WTC11 (cell line): Measurements from ENCODE around the gene DYNLRB1. TPM values are rescaled to one million over a fixed set of nuclear protein-coding genes. Genes with fewer than 3 reads are reported as not detected.

Experiments used
- ATAC-seq: fragments of 200-7000 bp; cut with Tn5 transposase; 2 replicates; pipeline ENCODE4 v1.10.0; 2021; ENCODE audit warnings: mild to moderate bottlenecking, moderate library complexity
- CTCF ChIA-PET: fragments of 300-600 bp; sonication (Branson Sonifier 250); formaldehyde crosslinking; loops from one replicate; lab custom pipeline; 2021; ENCODE audit warnings: antibody characterized with exemption; lab: Charles Lee
- POLR2A ChIA-PET: fragments of 350-600 bp; sonication (Branson Sonifier 250); formaldehyde crosslinking; loops from one replicate; lab custom pipeline; 2021; ENCODE audit warnings: antibody characterized with exemption; lab: Charles Lee
- DNase-seq: peaks from one replicate; pipeline ENCODE4 v3.0.0; 2021; ENCODE audit warnings: low spot score
- H3K27ac Mint-ChIP-seq: 2 replicates; pipeline ENCODE4 v1.8.0; 2021; ENCODE audit warnings: mixed read lengths
- H3K27me3 Mint-ChIP-seq: 2 replicates; pipeline ENCODE4 v1.8.0; 2021; ENCODE audit warnings: low read depth, mild to moderate bottlenecking, moderate library complexity, mixed read lengths
- H3K36me3 Mint-ChIP-seq: 2 replicates; pipeline ENCODE4 v1.8.0; 2021; ENCODE audit warnings: mixed read lengths
- H3K4me1 Mint-ChIP-seq: 2 replicates; pipeline ENCODE4 v1.8.0; 2022; ENCODE audit warnings: mixed read lengths
- H3K4me3 Mint-ChIP-seq: 2 replicates; pipeline ENCODE4 v1.8.0; 2021; ENCODE audit warnings: mild to moderate bottlenecking, moderate library complexity, mixed read lengths
- H3K9me3 Mint-ChIP-seq: 2 replicates; pipeline ENCODE4 v1.8.0; 2021; ENCODE audit warnings: mixed read lengths
- ATF1 ChIP-seq: sonication (generic); formaldehyde crosslinking; IDR thresholded peaks from 2 replicates; pipeline ENCODE4 v1.8.1; 2023; ENCODE audit warnings: mild to moderate bottlenecking, moderate library complexity, missing genetic modification reagents
- FOXK1 ChIP-seq: sonication (generic); formaldehyde crosslinking; IDR thresholded peaks from 2 replicates; pipeline ENCODE4 v1.8.0; 2022; ENCODE audit warnings: mild to moderate bottlenecking, moderate library complexity, missing genetic modification reagents
- GABPB1 ChIP-seq: sonication (generic); formaldehyde crosslinking; IDR thresholded peaks from 2 replicates; pipeline ENCODE4 v1.8.1; 2023; ENCODE audit warnings: mild to moderate bottlenecking, missing genetic modification reagents
- IRF2 ChIP-seq: sonication (generic); formaldehyde crosslinking; IDR thresholded peaks from 2 replicates; pipeline ENCODE4 v1.8.0; 2022; ENCODE audit warnings: low read depth, missing genetic modification reagents, borderline replicate concordance
- JAZF1 ChIP-seq: fragments of 250-450 bp; sonication (Bioruptor Pico); IDR thresholded peaks from 2 replicates; pipeline ENCODE4 v1.9.0; 2021; ENCODE audit warnings: moderate library complexity, mild to moderate bottlenecking, inconsistent platforms
- NFE2L1 ChIP-seq: sonication (generic); formaldehyde crosslinking; IDR thresholded peaks from 2 replicates; pipeline ENCODE4 v1.8.1; 2023; ENCODE audit warnings: missing genetic modification reagents
- RELA ChIP-seq: sonication (generic); formaldehyde crosslinking; IDR thresholded peaks from 2 replicates; pipeline ENCODE4 v1.8.1; 2022; ENCODE audit warnings: missing genetic modification reagents, mild to moderate bottlenecking, borderline replicate concordance
- SP1 ChIP-seq: sonication (generic); formaldehyde crosslinking; conservative IDR thresholded peaks from 2 replicates; pipeline ENCODE4 v1.8.1; 2022; ENCODE audit warnings: missing genetic modification reagents
- ZNF232 ChIP-seq: sonication (generic); formaldehyde crosslinking; IDR thresholded peaks from 2 replicates; pipeline ENCODE4 v1.8.0; 2022; ENCODE audit warnings: mild to moderate bottlenecking, missing genetic modification reagents
- ZNF263 ChIP-seq: sonication (generic); formaldehyde crosslinking; IDR thresholded peaks from 2 replicates; pipeline ENCODE4 v1.8.1; 2022; ENCODE audit warnings: low read depth, mild to moderate bottlenecking, moderate library complexity, missing genetic modification reagents
- total RNA-seq: library from RNA; stranded (reverse); gene quantifications from 3 replicates; pipeline ENCODE4 v1.2.3, GENCODE V29; 2021
- TF ChIP-seq, protein P1 (sequence below): fragments of 250-450 bp; sonication (Bioruptor Pico); IDR thresholded peaks from 2 replicates; pipeline ENCODE4 v1.8.0; 2021; ENCODE audit warnings: mild to moderate bottlenecking
- TF ChIP-seq, protein P2 (sequence below): sonication (generic); formaldehyde crosslinking; IDR thresholded peaks from 2 replicates; pipeline ENCODE4 v1.8.1; 2023; ENCODE audit warnings: mild to moderate bottlenecking, moderate library complexity, missing genetic modification reagents
- TF ChIP-seq, protein P3 (sequence below): sonication (generic); formaldehyde crosslinking; IDR thresholded peaks from 2 replicates; pipeline ENCODE4 v1.8.0; 2023; ENCODE audit warnings: mild to moderate bottlenecking, missing genetic modification reagents
- TF ChIP-seq, protein P4 (sequence below): sonication (generic); formaldehyde crosslinking; IDR thresholded peaks from 2 replicates; pipeline ENCODE4 v1.8.0; 2022; ENCODE audit warnings: mild to moderate bottlenecking, missing genetic modification reagents
- TF ChIP-seq, protein P5 (sequence below): sonication (generic); formaldehyde crosslinking; IDR thresholded peaks from 2 replicates; pipeline ENCODE4 v1.8.0; 2022; ENCODE audit warnings: mild to moderate bottlenecking, missing genetic modification reagents
- TF ChIP-seq, protein P6 (sequence below): fragments of 250-450 bp; sonication (Bioruptor Pico); IDR thresholded peaks from 2 replicates; pipeline ENCODE4 v1.9.0; 2021; ENCODE audit warnings: mild to moderate bottlenecking
- TF ChIP-seq, protein P7 (sequence below): sonication (generic); formaldehyde crosslinking; conservative IDR thresholded peaks from 2 replicates; pipeline ENCODE4 v1.8.1; 2022; ENCODE audit warnings: mild to moderate bottlenecking, missing genetic modification reagents
- TF ChIP-seq, protein P8 (sequence below): sonication (generic); formaldehyde crosslinking; IDR thresholded peaks from 2 replicates; pipeline ENCODE4 v1.8.0; 2022; ENCODE audit warnings: mild to moderate bottlenecking, missing genetic modification reagents
- TF ChIP-seq, protein P9 (sequence below): sonication (generic); formaldehyde crosslinking; IDR thresholded peaks from 2 replicates; pipeline ENCODE4 v1.8.1; 2023; ENCODE audit warnings: mild to moderate bottlenecking, missing genetic modification reagents, borderline replicate concordance

Gene DYNLRB1
- total RNA-seq, 1 experiment from 2014 or later, result 99.3 TPM

DNA sequence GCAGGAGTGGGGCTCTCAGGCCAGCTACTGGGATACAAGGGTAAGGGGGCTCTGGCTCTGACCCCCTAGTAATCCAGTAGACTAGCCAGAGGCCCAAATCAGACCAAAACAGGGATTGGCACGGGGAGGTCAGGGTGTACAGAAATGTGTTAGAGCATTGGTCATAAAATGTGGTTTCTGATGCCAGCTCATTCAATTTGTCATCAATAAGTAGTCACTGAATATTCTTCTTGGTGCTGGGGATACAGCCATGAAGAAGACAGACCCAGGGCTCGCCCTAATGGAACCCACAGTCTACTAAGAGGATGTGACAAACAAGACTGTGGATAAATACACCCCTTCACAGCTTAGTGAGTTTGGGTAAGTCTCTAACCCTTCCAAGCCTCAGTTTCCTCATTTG is 53.4 kb downstream of the DYNLRB1 start:
- TF ChIP-seq IRF2 (CRISPR knock-in tag), result no peak
- TF ChIP-seq, protein P1, sequence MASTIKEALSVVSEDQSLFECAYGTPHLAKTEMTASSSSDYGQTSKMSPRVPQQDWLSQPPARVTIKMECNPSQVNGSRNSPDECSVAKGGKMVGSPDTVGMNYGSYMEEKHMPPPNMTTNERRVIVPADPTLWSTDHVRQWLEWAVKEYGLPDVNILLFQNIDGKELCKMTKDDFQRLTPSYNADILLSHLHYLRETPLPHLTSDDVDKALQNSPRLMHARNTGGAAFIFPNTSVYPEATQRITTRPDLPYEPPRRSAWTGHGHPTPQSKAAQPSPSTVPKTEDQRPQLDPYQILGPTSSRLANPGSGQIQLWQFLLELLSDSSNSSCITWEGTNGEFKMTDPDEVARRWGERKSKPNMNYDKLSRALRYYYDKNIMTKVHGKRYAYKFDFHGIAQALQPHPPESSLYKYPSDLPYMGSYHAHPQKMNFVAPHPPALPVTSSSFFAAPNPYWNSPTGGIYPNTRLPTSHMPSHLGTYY (CRISPR knock-in tag), result no peak
- no peak for TF ChIP-seq JAZF1 (CRISPR knock-in tag)
- TF ChIP-seq, protein P2, sequence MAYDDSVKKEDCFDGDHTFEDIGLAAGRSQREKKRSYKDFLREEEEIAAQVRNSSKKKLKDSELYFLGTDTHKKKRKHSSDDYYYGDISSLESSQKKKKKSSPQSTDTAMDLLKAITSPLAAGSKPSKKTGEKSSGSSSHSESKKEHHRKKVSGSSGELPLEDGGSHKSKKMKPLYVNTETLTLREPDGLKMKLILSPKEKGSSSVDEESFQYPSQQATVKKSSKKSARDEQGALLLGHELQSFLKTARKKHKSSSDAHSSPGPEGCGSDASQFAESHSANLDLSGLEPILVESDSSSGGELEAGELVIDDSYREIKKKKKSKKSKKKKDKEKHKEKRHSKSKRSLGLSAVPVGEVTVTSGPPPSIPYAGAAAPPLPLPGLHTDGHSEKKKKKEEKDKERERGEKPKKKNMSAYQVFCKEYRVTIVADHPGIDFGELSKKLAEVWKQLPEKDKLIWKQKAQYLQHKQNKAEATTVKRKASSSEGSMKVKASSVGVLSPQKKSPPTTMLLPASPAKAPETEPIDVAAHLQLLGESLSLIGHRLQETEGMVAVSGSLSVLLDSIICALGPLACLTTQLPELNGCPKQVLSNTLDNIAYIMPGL (CRISPR knock-in tag), result no peak
- TF ChIP-seq, protein P3, sequence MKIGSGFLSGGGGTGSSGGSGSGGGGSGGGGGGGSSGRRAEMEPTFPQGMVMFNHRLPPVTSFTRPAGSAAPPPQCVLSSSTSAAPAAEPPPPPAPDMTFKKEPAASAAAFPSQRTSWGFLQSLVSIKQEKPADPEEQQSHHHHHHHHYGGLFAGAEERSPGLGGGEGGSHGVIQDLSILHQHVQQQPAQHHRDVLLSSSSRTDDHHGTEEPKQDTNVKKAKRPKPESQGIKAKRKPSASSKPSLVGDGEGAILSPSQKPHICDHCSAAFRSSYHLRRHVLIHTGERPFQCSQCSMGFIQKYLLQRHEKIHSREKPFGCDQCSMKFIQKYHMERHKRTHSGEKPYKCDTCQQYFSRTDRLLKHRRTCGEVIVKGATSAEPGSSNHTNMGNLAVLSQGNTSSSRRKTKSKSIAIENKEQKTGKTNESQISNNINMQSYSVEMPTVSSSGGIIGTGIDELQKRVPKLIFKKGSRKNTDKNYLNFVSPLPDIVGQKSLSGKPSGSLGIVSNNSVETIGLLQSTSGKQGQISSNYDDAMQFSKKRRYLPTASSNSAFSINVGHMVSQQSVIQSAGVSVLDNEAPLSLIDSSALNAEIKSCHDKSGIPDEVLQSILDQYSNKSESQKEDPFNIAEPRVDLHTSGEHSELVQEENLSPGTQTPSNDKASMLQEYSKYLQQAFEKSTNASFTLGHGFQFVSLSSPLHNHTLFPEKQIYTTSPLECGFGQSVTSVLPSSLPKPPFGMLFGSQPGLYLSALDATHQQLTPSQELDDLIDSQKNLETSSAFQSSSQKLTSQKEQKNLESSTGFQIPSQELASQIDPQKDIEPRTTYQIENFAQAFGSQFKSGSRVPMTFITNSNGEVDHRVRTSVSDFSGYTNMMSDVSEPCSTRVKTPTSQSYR, result no peak
- no peak for TF ChIP-seq ATF1 (CRISPR knock-in tag)
- TF ChIP-seq, protein P4, sequence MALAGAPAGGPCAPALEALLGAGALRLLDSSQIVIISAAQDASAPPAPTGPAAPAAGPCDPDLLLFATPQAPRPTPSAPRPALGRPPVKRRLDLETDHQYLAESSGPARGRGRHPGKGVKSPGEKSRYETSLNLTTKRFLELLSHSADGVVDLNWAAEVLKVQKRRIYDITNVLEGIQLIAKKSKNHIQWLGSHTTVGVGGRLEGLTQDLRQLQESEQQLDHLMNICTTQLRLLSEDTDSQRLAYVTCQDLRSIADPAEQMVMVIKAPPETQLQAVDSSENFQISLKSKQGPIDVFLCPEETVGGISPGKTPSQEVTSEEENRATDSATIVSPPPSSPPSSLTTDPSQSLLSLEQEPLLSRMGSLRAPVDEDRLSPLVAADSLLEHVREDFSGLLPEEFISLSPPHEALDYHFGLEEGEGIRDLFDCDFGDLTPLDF (CRISPR knock-in tag), result no peak
- TF ChIP-seq ZNF232 (CRISPR knock-in tag), result no peak
- TF ChIP-seq FOXK1, result no peak
- TF ChIP-seq GABPB1 (CRISPR knock-in tag), result no peak
- TF ChIP-seq, protein P5, sequence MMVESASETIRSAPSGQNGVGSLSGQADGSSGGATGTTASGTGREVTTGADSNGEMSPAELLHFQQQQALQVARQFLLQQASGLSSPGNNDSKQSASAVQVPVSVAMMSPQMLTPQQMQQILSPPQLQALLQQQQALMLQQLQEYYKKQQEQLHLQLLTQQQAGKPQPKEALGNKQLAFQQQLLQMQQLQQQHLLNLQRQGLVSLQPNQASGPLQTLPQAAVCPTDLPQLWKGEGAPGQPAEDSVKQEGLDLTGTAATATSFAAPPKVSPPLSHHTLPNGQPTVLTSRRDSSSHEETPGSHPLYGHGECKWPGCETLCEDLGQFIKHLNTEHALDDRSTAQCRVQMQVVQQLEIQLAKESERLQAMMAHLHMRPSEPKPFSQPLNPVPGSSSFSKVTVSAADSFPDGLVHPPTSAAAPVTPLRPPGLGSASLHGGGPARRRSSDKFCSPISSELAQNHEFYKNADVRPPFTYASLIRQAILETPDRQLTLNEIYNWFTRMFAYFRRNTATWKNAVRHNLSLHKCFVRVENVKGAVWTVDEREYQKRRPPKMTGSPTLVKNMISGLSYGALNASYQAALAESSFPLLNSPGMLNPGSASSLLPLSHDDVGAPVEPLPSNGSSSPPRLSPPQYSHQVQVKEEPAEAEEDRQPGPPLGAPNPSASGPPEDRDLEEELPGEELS (CRISPR knock-in tag), result no peak
- no peak for TF ChIP-seq NFE2L1
- TF ChIP-seq SP1 (CRISPR knock-in tag), result no peak
- TF ChIP-seq, protein P6, sequence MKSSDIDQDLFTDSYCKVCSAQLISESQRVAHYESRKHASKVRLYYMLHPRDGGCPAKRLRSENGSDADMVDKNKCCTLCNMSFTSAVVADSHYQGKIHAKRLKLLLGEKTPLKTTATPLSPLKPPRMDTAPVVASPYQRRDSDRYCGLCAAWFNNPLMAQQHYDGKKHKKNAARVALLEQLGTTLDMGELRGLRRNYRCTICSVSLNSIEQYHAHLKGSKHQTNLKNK (CRISPR knock-in tag), result no peak
- TF ChIP-seq, protein P7, sequence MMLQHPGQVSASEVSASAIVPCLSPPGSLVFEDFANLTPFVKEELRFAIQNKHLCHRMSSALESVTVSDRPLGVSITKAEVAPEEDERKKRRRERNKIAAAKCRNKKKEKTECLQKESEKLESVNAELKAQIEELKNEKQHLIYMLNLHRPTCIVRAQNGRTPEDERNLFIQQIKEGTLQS (CRISPR knock-in tag), result no peak
- ChIA-PET POLR2A (no interaction called here), CTCF (interaction anchor here (0.9 kb wide), 1 partner anchor 200 kb away, joined by 5 read pairs; no protein-coding TSS in a partner anchor)
- Mint-ChIP-seq H3K4me3 (no peak overlapping the region), H3K36me3 (peaks cover 5% of the 10 kb centered on the region; the same call in 1 of the 2 replicates), H3K27me3 (no peaks in the 10 kb centered on the region), H3K4me1 (peaks cover 23% of the 10 kb centered on the region), H3K27ac (no peak overlapping the region), H3K9me3 (no peaks in the 10 kb centered on the region)
- ATAC-seq, result no peak
- DNase-seq, result no peak

DNA sequence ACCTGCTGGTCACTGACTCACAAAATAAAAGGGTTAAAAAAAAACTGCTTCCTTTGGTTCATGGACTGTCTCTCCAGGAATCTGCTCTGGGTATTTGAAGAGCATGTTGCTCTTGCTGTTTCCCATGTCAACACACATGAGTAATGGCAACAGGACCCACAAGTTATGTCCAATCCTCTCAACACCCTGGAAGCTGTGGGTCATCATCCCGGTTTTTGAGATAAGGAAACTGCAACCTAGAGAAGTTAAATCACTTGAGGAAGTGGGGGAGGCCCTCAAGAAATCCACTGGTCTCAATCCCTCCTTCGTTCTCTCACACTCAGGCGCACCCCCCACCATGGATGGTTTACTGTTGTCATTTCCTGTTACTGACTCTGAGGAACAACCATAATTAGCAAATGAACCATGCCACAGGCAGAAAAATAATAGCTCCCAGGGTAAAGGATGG is 54.7 kb downstream of the DYNLRB1 start:
- ChIA-PET POLR2A (no interaction called here), CTCF (interaction anchor here (0.8 to 1.4 kb wide), 6 partner anchors 8 to 137 kb away, joined by 3 to 6 read pairs (median 3); partner anchors contain the start of gene MAP1LC3A)
- Mint-ChIP-seq H3K4me1 (peaks cover 23% of the 10 kb centered on the region), H3K9me3 (no peaks in the 10 kb centered on the region), H3K36me3 (peaks cover 8% of the 10 kb centered on the region; the same call in 1 of the 2 replicates), H3K27me3 (no peaks in the 10 kb centered on the region), H3K27ac (peak overlapping the region; percentile 47; the same call in 1 of the 2 replicates), H3K4me3 (no peak overlapping the region)
- DNase-seq (no peak), ATAC-seq (no peak)
- TF ChIP-seq, protein P6 (CRISPR knock-in tag), result no peak
- TF ChIP-seq, protein P8, sequence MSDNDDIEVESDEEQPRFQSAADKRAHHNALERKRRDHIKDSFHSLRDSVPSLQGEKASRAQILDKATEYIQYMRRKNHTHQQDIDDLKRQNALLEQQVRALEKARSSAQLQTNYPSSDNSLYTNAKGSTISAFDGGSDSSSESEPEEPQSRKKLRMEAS (CRISPR knock-in tag), result no peak
- TF ChIP-seq RELA (CRISPR knock-in tag) (no peak), ZNF263 (CRISPR knock-in tag) (no peak)
- TF ChIP-seq, protein P9, sequence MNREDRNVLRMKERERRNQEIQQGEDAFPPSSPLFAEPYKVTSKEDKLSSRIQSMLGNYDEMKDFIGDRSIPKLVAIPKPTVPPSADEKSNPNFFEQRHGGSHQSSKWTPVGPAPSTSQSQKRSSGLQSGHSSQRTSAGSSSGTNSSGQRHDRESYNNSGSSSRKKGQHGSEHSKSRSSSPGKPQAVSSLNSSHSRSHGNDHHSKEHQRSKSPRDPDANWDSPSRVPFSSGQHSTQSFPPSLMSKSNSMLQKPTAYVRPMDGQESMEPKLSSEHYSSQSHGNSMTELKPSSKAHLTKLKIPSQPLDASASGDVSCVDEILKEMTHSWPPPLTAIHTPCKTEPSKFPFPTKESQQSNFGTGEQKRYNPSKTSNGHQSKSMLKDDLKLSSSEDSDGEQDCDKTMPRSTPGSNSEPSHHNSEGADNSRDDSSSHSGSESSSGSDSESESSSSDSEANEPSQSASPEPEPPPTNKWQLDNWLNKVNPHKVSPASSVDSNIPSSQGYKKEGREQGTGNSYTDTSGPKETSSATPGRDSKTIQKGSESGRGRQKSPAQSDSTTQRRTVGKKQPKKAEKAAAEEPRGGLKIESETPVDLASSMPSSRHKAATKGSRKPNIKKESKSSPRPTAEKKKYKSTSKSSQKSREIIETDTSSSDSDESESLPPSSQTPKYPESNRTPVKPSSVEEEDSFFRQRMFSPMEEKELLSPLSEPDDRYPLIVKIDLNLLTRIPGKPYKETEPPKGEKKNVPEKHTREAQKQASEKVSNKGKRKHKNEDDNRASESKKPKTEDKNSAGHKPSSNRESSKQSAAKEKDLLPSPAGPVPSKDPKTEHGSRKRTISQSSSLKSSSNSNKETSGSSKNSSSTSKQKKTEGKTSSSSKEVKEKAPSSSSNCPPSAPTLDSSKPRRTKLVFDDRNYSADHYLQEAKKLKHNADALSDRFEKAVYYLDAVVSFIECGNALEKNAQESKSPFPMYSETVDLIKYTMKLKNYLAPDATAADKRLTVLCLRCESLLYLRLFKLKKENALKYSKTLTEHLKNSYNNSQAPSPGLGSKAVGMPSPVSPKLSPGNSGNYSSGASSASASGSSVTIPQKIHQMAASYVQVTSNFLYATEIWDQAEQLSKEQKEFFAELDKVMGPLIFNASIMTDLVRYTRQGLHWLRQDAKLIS (CRISPR knock-in tag), result no peak
